HG03439 (cell line): Measurements from ENCODE around the gene CBX8.

Experiments
- ATAC-seq: cut with Tn5 transposase; IDR thresholded peaks from one replicate; pipeline ENCODE4 v1.9.1; 2021; ENCODE audit warnings: mild to moderate bottlenecking, moderate library complexity; ENCODE audit not compliant: unreplicated experiment

CBX8 gene

GRCh38 chr17:79835953-79836509, 39.2 kb upstream of the CBX8 start:
- no peak for ATAC-seq

GRCh38 chr17:79835470-79835899, 38.6 kb upstream of the CBX8 start:
- no peak for ATAC-seq

GRCh38 chr17:79834565-79835469, 37.9 kb upstream of the CBX8 start:
- no peak for ATAC-seq

- ATAC-seq, result no peak
Observed at GRCh38 chr17:79833744-79834564, 37.1 kb upstream of the CBX8 start.

GRCh38 chr17:79833110-79833450, 36.2 kb upstream of the CBX8 start:
- no peak for ATAC-seq

GRCh38 chr17:79832218-79833109, 35.6 kb upstream of the CBX8 start:
- no peak for ATAC-seq

GRCh38 chr17:79831265-79832217, 34.7 kb upstream of the CBX8 start:
- no peak for ATAC-seq

- ATAC-seq, result no peak
Observed at GRCh38 chr17:79830763-79831264, 33.9 kb upstream of the CBX8 start.

- no peak for ATAC-seq
Observed at GRCh38 chr17:79830303-79830702, 33.4 kb upstream of the CBX8 start.

- no peak for ATAC-seq
Observed at GRCh38 chr17:79829457-79829856, 32.6 kb upstream of the CBX8 start.

GRCh38 chr17:79829004-79829403, 32.1 kb upstream of the CBX8 start:
- ATAC-seq, result no peak

GRCh38 chr17:79826841-79827578, 30.1 kb upstream of the CBX8 start:
- no peak for ATAC-seq

GRCh38 chr17:79826204-79826680, 29.4 kb upstream of the CBX8 start:
- ATAC-seq, result no peak

- ATAC-seq, result no peak
Observed at GRCh38 chr17:79825580-79825921, 28.7 kb upstream of the CBX8 start.

- ATAC-seq, result no peak
Observed at GRCh38 chr17:79824893-79825579, 28.2 kb upstream of the CBX8 start.

GRCh38 chr17:79824234-79824633, 27.4 kb upstream of the CBX8 start:
- ATAC-seq, result no peak

GRCh38 chr17:79822583-79823124, 25.8 kb upstream of the CBX8 start:
- ATAC-seq, result no peak
